Stimulated activated CD4-positive, alpha-beta T cell treated with anti-CD3 and anti-CD28 coated beads, Interleukin-2, amount 100 ng/mL, for 48 hours (primary cell): ENCODE results near the gene GPR151.

Source experiments
- DNase-seq, 2 donors: peaks; one replicate each; pipeline ENCODE4 v3.0.0-alpha.2; 2020

GPR151 gene

GRCh38 chr5:146519554-146519953, 3.6 kb upstream of the GPR151 start:
- DNase-seq, result no peak

DNA sequence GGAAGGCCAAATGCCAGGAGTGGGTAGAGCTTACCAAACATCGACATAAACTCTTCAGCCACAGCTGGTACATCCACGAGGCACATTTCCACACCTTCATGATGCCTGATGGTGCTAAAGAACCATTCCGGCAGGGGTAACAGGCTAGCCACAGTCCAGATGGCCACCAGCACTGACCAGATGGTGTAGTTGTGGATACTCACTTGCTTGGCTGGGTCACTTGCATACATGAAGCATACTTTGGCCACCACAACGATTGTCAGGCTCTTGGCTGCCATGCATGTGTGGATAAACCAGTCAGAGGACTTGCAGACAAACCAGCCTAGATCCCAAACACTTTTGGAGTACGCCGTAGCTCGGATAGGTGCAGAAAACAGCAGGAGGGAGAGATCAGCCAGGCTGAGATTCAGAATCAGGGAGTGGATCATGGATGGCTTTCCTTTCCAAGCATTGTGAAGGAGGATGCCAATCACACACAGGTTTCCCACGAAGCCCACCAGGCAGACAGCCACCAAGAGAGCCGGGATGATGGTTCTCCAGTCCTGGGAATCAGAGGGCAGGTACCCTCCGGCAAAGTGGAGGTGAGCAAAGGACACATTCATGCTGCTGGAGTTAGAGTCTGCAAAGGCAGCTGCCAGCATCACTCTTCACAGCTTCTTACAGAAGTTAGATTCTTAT, 378 bp downstream of the GPR151 start:
- DNase-seq, result no peak

DNA sequence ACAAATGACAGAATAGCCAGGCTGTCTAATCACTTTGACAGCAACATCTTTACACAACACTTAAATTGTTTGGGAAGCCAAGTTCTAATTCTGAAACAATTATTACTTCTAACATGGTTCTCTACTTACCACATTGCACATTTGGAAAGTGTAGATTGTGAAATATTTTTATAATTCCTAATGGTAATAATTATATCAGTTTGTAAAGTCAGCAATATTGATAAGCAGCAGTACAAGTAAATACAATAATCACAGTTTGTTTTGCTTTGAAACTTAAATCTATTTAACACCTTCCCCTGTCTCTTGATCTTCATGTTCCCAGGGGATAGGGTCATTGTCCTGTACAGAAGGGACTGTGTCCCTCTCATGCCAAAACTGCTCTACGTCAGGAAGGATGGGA, 1.4 kb downstream of the GPR151 start:
- no peak for DNase-seq

- DNase-seq, result no peak
Measured at GRCh38 chr5:146513462-146513861, 2.5 kb downstream of the GPR151 start.

GRCh38 chr5:146510559-146511125, 5.3 kb downstream of the GPR151 start:
- no peak for DNase-seq

- DNase-seq, result no peak
Measured at GRCh38 chr5:146507428-146507827, 8.6 kb downstream of the GPR151 start.

DNA sequence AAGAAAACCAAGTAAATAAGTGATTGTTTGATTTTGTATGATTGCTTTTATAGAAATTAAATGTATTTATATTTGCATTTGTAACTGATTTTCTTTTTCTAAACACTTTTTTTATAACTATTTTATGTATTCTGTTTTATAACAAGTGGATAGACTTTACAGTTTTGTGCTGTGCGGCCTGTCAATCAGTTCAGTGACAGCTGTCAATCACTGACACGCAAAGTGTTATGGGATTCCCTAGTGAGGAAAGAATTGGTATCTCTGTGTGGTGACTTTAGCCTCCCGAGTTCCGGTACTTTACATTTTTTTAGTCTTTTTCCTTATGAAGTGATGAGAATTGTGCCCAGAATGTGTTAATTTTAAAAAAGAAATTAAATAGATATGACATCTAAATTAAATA, 16.3 kb downstream of the GPR151 start:
- DNase-seq, result no peak

- DNase-seq, result no peak
Measured at GRCh38 chr5:146494656-146495055, 21.3 kb downstream of the GPR151 start.

DNA sequence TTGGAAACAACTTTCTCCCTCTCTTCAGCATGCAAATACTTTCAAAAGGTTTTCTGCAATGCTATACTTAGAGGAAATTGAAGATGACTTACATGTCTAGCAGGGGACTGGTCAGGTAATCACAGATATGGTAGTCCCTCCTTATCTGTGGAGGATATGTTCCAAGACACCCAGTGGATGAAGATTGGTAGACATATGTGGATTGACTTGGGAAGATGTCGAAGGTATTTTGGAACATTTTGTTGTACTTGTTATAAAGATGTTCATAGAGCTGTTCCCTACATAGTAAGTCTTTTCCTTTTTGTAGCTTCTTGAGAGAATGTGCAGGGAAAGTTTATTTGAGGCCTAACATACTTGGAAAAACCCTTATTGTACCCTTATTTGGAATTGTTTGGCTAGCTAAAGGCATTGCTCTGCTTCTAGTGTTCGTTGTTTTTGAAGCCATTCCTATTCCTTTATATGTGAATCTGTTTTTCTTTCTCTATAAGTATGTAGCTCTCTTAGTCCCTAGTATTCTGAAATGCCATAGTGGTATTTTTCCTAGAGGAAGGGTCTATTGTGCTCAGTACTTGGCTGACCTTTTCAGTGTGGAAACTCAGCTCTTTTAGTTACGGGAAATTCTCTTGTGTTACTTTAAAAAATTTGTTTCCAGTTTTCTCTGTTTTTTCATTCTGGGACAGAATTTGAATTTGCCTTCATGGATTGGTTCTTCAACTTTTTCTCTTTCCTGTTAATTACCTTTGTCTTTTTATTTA, 25.7 kb downstream of the GPR151 start:
- DNase-seq, result no peak

DNA sequence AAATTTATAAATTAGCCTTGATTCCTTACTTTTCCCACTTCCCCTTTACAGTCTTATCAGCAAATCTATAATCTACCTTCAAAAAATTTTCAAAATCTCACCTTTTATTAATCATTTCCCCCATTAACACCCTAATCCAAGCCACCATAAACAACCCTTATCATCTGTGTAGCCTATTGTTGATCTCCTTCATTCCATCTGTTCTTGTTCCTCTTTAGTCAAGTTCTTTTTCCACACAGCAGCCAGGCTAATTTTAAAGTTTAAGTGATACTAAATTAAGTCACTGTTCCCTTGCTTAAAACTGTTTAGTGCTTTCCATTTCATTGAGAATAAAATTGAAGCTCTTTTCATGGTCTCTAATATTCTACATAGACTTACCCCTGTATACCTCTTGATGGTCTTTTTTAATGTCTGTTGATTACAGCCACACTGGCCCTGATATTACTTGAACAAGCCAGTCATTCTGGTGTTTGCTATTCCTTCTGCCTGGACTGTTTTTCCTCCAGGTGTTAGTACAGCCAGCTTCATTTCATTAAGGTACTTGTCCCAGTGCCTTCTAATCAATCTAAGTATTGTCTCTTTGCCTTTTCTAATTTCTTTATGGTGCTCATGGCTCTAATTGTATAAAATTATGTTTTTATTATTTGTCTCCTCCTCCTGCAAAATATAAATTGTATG, 31.1 kb downstream of the GPR151 start:
- no peak for DNase-seq

- DNase-seq, result no peak
Measured at GRCh38 chr5:146482775-146483174, 33.2 kb downstream of the GPR151 start.

- no peak for DNase-seq
Measured at GRCh38 chr5:146475906-146476305, 40.1 kb downstream of the GPR151 start.

DNA sequence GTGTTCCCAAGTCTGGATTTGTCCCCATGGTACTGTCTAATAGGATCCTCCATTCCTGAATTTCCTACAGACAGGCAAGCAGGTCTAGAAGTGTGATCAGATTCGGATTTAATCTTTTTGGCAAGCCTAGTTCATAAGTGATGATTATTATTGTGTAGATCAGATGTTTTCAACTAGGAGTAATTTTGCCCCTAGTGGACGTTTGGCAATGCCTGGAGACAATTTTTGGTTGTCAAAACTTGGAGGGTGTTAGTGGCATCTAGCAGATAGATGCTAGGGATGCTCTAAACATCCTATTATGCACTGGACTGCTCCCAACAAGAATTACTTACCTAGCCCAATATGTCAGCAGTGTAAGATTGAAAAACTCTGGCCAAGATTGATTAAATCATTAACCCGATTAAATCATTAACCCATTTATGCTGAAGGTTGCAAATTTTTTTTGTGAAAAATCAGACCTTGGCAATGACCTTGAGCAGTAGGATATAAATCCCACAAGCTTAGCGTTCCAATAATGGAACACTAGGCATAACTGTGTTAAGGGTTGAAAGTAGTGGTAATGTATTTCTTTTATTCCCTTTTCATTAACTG, 40.7 kb downstream of the GPR151 start:
- DNase-seq, result no peak

DNA sequence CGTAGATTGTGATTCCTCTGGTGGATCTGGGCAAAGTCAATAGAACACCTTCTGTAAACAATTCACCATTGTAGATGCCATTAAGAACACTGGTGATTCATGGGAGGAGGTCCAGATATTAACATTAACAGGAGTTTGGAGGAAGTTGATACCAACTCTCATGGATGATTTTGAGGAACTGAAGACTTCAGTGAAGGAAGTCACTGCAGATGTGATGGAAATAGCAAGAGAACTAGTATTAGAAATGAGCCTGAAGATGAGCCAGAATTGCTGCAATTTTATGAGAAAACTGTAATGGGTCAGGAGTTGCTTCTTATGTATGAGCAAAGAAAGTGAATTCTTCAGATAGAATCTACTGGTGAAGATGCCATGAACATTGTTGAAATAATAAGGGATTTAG, 41.9 kb downstream of the GPR151 start:
- DNase-seq, result no peak

GRCh38 chr5:146467760-146468159, 48.2 kb downstream of the GPR151 start:
- no peak for DNase-seq

DNA sequence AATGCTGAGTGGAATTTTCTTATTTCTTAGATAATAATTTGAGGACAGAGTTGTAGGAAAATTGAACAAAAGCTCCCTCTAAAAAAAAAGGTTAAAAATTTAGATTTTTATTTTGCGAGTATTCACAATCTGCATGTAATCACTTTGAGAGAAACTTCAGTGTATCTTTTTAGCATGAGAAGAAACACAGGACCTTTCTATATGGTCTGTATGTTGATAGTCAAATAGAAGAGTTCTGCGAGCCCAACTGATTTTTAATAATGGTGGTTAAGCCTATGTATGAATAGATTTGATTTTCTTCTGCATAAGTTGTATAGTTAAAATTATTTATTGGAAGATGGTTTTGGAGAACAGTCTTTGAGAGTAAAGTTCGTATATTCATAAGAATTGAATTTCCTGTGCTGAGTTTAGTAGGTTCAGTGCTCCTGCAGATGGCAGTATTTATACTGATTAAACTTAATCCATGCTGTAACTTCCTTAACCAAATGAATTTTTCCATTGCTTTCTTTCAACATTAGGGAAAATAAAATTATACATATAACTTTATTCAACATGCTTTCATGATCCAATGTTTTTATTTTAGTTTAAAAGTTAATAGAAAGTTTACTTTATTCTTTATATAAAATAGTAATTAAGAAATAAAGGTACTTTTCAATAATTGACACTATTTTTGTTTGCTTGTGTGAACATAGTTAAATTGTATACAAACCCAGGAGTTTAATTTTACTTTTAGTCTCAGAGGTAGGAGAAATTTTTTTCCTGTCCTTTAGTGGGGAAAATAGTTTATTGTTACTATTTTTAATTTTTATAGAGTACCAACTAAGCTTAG, 49.3 kb downstream of the GPR151 start:
- DNase-seq, result no peak

GRCh38 chr5:146463446-146463845, 52.5 kb downstream of the GPR151 start:
- DNase-seq, result no peak
